Right lobe of liver (tissue), 6 donors: Measurements from ENCODE around the gene MLX. TPM values are rescaled to one million over a fixed set of nuclear protein-coding genes. Genes with fewer than 3 reads are reported as not detected.

ENCODE experiments used
- ATAC-seq, 4 donors: fragments of 200-7000 bp; cut with Tn5 transposase; one replicate each; pipeline ENCODE4 v1.9.1; 2020; ENCODE audit warnings: mild to moderate bottlenecking in 4 of 4, moderate library complexity in 4 of 4
- DNase-seq, 3 donors: peaks; one replicate each; pipeline ENCODE4 v3.0.0-alpha.2; 2020
- H3K27ac ChIP-seq, 3 donors: fragments of 200-600 bp; one replicate each; pipeline ENCODE4 v1.8.0; 2022
- H3K27me3 ChIP-seq, 2 donors: fragments of 200-600 bp; one replicate each; pipeline ENCODE4 v1.8.0; 2022
- H3K36me3 ChIP-seq, 4 donors: fragments of 200-600 bp; sonication (generic) in 1 of 4; one replicate each; pipeline versions ENCODE4 v1.5.1 to v1.8.0; 2017 to 2022; ENCODE audit warnings: control low read depth in 1 of 4
- H3K4me1 ChIP-seq, 4 donors: fragments of 200-600 bp; sonication (generic) in 1 of 4; one replicate each; pipeline versions ENCODE4 v1.5.1 to v1.8.0; 2017 to 2022; ENCODE audit warnings: control low read depth in 1 of 4
- H3K4me3 ChIP-seq, 3 donors: fragments of 200-600 bp; one replicate each; pipeline ENCODE4 v1.8.0; 2022
- H3K9me3 ChIP-seq, 4 donors: fragments of 200-600 bp; sonication (generic) in 1 of 4; one replicate each; pipeline versions ENCODE4 v1.5.1 to v1.8.0; 2017 to 2022; ENCODE audit warnings: control low read depth in 1 of 4
- POLR2A ChIP-seq: fragments of 450-650 bp; IDR thresholded peaks from one replicate; pipeline ENCODE4 v1.6.1; 2017; ENCODE audit warnings: antibody characterized with exemption, mild to moderate bottlenecking
- WGBS: methylation state at CpG from one replicate; pipeline ENCODE4 v1.1.6; 2018; ENCODE audit warnings: low coverage, low lambda C conversion rate; ENCODE audit not compliant: insufficient coverage; ENCODE audit errors: missing lambda C conversion rate; 5-methylcytosine and 5-hydroxymethylcytosine counted together
- intact Hi-C, 2 donors: fragments of 100-400 bp; cut with DNase I; formaldehyde crosslinking; loops; one replicate each; pipeline versions ENCODE4 v1.11.2 to v1.14.1; 2022
- total RNA-seq, 6 experiments: library from RNA; depleted of rRNA in 2 of 6; stranded (reverse); fragments of >200 nt in 2 of 6; fragmentation: NEBNext Ultra II Directional in 3 of 6; extraction: Animal tissue kit (Norgen Biotek cat#: 25700) in 3 of 6; gene quantifications; one replicate each; pipeline versions ENCODE4 v1.1.0 to v1.2.4, GENCODE V29; 2016 to 2023
- TF ChIP-seq, protein P1 (sequence below), 4 donors: fragments of 200-600 bp in 3 of 4; fragments of 450-650 bp in 1 of 4; IDR thresholded peaks; one replicate each; pipeline versions ENCODE4 v1.5.1 to v1.8.0; 2016 to 2022; ENCODE audit warnings: antibody characterized with exemption in 4 of 4, mild to moderate bottlenecking in 2 of 4
- donor health status: DM: no; HTN: yes; CAD: no.
- donor health status: DM: no; HTN: no; CAD: no.
- donor health status: DM: no; HTN: no; CAD: no.
- donor health status: DM: no; HTN: yes; CAD: no.
- donor health status: DM: no; HTN: yes; CAD: no.

Gene MLX
- total RNA-seq, 6 experiments from 2014 or later, result 34.5 to 46.2 (median 35.2) TPM

DNA sequence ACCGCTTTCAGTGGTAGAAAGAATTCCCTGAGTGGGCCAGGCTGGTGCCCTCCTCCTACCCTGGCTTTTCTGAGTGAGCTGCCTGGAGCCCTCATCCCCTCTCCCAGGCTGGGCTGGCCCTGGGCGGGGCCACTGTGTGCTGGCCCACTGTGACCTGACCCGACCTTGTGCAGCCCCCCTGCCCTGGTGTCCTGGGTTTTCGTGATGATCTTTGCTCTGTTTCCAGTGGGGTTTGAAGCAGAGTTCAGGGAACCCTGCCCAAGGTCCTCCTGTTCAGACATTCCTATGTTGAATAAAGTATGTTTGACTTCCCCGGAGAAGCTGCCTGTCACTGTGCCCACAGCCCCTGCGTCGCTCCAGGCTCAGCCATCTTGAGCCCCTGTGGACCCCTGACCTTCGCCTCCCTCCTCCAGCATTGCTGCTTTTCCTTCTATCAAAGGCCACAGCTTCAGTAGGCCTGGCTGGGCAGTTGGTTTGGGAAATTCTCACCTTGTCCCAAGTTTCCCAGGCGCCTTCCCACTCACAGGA, 44.6 kb upstream of the MLX start:
- peak overlapping the region; percentile 77 to 92 (median 89) for H3K27ac ChIP-seq
- H3K9me3 ChIP-seq, result no peaks in the 10 kb centered on the region
- 20% methylated on average over 2 of the region's 9 CpGs for WGBS
- DNase-seq, result no peak
- H3K36me3 ChIP-seq, result no peaks in the 10 kb centered on the region
- H3K4me3 ChIP-seq, result no peak overlapping the region
- H3K27me3 ChIP-seq, result no peaks in the 10 kb centered on the region
- intact Hi-C loops, result no loop called here
- no peak for ATAC-seq
- peaks cover 0 to 63% (median 17%) of the 10 kb centered on the region in 4 donors for H3K4me1 ChIP-seq
- TF ChIP-seq, protein P1, sequence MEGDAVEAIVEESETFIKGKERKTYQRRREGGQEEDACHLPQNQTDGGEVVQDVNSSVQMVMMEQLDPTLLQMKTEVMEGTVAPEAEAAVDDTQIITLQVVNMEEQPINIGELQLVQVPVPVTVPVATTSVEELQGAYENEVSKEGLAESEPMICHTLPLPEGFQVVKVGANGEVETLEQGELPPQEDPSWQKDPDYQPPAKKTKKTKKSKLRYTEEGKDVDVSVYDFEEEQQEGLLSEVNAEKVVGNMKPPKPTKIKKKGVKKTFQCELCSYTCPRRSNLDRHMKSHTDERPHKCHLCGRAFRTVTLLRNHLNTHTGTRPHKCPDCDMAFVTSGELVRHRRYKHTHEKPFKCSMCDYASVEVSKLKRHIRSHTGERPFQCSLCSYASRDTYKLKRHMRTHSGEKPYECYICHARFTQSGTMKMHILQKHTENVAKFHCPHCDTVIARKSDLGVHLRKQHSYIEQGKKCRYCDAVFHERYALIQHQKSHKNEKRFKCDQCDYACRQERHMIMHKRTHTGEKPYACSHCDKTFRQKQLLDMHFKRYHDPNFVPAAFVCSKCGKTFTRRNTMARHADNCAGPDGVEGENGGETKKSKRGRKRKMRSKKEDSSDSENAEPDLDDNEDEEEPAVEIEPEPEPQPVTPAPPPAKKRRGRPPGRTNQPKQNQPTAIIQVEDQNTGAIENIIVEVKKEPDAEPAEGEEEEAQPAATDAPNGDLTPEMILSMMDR (IDR thresholded peaks at IDR 0.05), result no peak
- TF ChIP-seq POLR2A, result no peak

GRCh38 chr17:42522798-42523278, 44.1 kb upstream of the MLX start:
- H3K4me3 ChIP-seq, result no peak overlapping the region
- H3K9me3 ChIP-seq, result no peaks in the 10 kb centered on the region
- intact Hi-C loops, result no loop called here
- peak overlapping the region; percentile 29 to 89 (median 77) for H3K27ac ChIP-seq
- DNase-seq (no peak), ATAC-seq (no peak)
- peaks cover 0 to 63% (median 20%) of the 10 kb centered on the region in 4 donors for H3K4me1 ChIP-seq
- H3K27me3 ChIP-seq, result no peaks in the 10 kb centered on the region
- TF ChIP-seq, protein P1 (IDR thresholded peaks at IDR 0.05), result no peak
- no peak for TF ChIP-seq POLR2A
- 100% methylated on average over 2 of the region's 8 CpGs for WGBS
- no peaks in the 10 kb centered on the region for H3K36me3 ChIP-seq

DNA sequence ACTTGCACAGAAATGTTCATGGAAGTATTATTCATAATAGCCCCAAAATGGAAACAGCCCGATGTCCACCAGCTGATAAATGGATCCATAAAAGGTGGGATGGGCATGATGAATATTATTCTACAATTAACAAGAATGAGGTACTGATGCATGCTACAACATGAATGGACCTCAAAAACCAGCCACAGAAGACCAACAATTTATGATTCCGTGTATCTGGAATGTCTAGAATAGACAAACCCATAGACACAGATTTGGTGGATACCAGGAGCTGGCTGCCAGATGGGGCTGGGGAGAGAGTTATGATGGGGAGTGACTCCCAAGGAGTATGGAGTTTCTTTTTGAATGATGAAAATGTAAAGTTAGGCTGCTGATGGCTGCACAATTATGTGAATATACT, 41.7 kb upstream of the MLX start:
- no peak for TF ChIP-seq POLR2A
- TF ChIP-seq, protein P1 (IDR thresholded peaks at IDR 0.05), result no peak
- DNase-seq (no peak), ATAC-seq (no peak)
- H3K27me3 ChIP-seq, result no peaks in the 10 kb centered on the region
- intact Hi-C loops, result no loop called here
- WGBS, result 85% methylated on average over 2 of the region's 2 CpGs
- H3K36me3 ChIP-seq, result no peaks in the 10 kb centered on the region
- peak overlapping the region in 1 of 3 donors; percentile 15 for H3K27ac ChIP-seq
- no peaks in the 10 kb centered on the region for H3K9me3 ChIP-seq
- H3K4me3 ChIP-seq, result no peak overlapping the region
- H3K4me1 ChIP-seq, result peaks cover 0 to 65% (median 16%) of the 10 kb centered on the region in 4 donors

- peaks cover 0 to 63% (median 18%) of the 10 kb centered on the region in 4 donors for H3K4me1 ChIP-seq
- no peaks in the 10 kb centered on the region for H3K36me3 ChIP-seq
- no peak overlapping the region for H3K4me3 ChIP-seq
- H3K27me3 ChIP-seq, result no peaks in the 10 kb centered on the region
- no peaks in the 10 kb centered on the region for H3K9me3 ChIP-seq
- peak overlapping the region in 2 of 3 donors; percentile 18 to 65 for H3K27ac ChIP-seq
- intact Hi-C loops, result no loop called here
- ATAC-seq (peak; percentile 11 to 51 (median 15)), DNase-seq (peak in 1 of 3 donors; percentile 50)
- TF ChIP-seq, protein P1 (IDR thresholded peaks at IDR 0.05), result no peak
- no peak for TF ChIP-seq POLR2A
- WGBS, result 10% methylated on average over 1 of the region's 6 CpGs
Observed at GRCh38 chr17:42526031-42526444, 40.9 kb upstream of the MLX start.
